Psoas muscle (tissue), 8 donors: ENCODE data around the gene KDM5D. TPM values are rescaled to one million over a fixed set of nuclear protein-coding genes. Genes with fewer than 3 reads are reported as not detected.

Experiments
- ATAC-seq, 4 donors: fragments of 200-7000 bp; cut with Tn5 transposase; one replicate each; pipeline ENCODE4 v1.9.1; 2020; ENCODE audit warnings: moderate library complexity in 3 of 4, mild to moderate bottlenecking in 2 of 4
- DNase-seq, 2 donors: peaks; one replicate each; pipeline ENCODE4 v3.0.0-alpha.2; 2020
- H3K27ac ChIP-seq: fragments of 200-600 bp; one replicate; pipeline ENCODE4 v1.8.0; 2022
- H3K27me3 ChIP-seq, 3 donors: fragments of 200-600 bp in 1 of 3; one replicate each; pipeline versions ENCODE4 v1.6.1 to v1.8.0; 2013 to 2022; ENCODE audit warnings: low read length in 2 of 3, mild to moderate bottlenecking in 2 of 3, moderate library complexity in 1 of 3; ENCODE audit not compliant: insufficient read depth in 3 of 3
- H3K36me3 ChIP-seq, 2 donors: fragments of 200-600 bp in 1 of 2; one replicate each; pipeline versions ENCODE4 v1.6.1 to v1.8.0; 2013 to 2022; ENCODE audit warnings: low read depth in 1 of 2, mild to moderate bottlenecking in 1 of 2, moderate library complexity in 1 of 2; ENCODE audit not compliant: insufficient read depth in 1 of 2
- H3K4me1 ChIP-seq: fragments of 200-600 bp; one replicate; pipeline ENCODE4 v1.8.0; 2022
- H3K4me3 ChIP-seq: fragments of 200-600 bp; one replicate; pipeline ENCODE4 v1.8.0; 2022; ENCODE audit warnings: mild to moderate bottlenecking
- H3K9me3 ChIP-seq: fragments of 200-600 bp; one replicate; pipeline ENCODE4 v1.8.0; 2022
- WGBS, 3 donors: extraction: QIAGEN DNeasy Blood & Tissue Kit; methylation state at CpG; one replicate each; pipeline versions ENCODE4 v1.1.6 to v1.1.7; 2013; 5-methylcytosine and 5-hydroxymethylcytosine counted together
- intact Hi-C, 2 donors: fragments of 100-400 bp; cut with DNase I; formaldehyde crosslinking; loops; one replicate each; pipeline versions ENCODE4 v1.11.0 to v1.14.2; 2022
- polyA plus RNA-seq, 3 donors: library from polyadenylated mRNA; stranded (reverse); fragments of 200-250 nt; gene quantifications; one replicate each; pipeline ENCODE4 v1.2.3, GENCODE V29; 2013
- total RNA-seq, 4 donors: library from RNA; stranded (reverse); fragmentation: NEBNext Ultra II Directional in 2 of 4; extraction: Animal tissue kit (Norgen Biotek cat#: 25700) in 2 of 4; gene quantifications; one replicate each; pipeline versions ENCODE4 v1.2.1 to v1.2.4, GENCODE V29; 2021 to 2023
- TF ChIP-seq, protein P1 (sequence below): fragments of 200-600 bp; IDR thresholded peaks from one replicate; pipeline ENCODE4 v1.8.0; 2022; ENCODE audit warnings: antibody characterized with exemption
- donor health status: healthy with polysubstance abuse.
- donor health status: DM: no; HTN: no; CAD: no; lungs with moderate emphysema.
- donor health status: Bipolar disorder and iron deficiency.
- donor health status: healthy.
- donor health status: DM: yes; HTN: yes; CAD: no.
- donor health status: DM: no; HTN: no; CAD: no.
- donor health status: DM: no; HTN: no; CAD: no.
- donor health status: DM: yes; HTN: yes; CAD: no.

The KDM5D gene
- total and polyA plus RNA-seq, 7 donors = 8.6 to 11.7 TPM; not detected in 5

GRCh38 chrY:19734425-19734824 lies 10.1 kb downstream of the KDM5D start:
- ATAC-seq = no peak
- no peaks in the 10 kb centered on the region for H3K36me3 ChIP-seq
- no peak for DNase-seq
- H3K4me3 ChIP-seq = no peak overlapping the region
- H3K4me1 ChIP-seq = no peaks in the 10 kb centered on the region
- WGBS, 3 donors = 63 to 65% methylated on average over 1 of the region's 1 CpG; no CpG with 5 or more reads in 1 of the 3 donors
- intact Hi-C loops = no loop called here
- TF ChIP-seq, protein P1, sequence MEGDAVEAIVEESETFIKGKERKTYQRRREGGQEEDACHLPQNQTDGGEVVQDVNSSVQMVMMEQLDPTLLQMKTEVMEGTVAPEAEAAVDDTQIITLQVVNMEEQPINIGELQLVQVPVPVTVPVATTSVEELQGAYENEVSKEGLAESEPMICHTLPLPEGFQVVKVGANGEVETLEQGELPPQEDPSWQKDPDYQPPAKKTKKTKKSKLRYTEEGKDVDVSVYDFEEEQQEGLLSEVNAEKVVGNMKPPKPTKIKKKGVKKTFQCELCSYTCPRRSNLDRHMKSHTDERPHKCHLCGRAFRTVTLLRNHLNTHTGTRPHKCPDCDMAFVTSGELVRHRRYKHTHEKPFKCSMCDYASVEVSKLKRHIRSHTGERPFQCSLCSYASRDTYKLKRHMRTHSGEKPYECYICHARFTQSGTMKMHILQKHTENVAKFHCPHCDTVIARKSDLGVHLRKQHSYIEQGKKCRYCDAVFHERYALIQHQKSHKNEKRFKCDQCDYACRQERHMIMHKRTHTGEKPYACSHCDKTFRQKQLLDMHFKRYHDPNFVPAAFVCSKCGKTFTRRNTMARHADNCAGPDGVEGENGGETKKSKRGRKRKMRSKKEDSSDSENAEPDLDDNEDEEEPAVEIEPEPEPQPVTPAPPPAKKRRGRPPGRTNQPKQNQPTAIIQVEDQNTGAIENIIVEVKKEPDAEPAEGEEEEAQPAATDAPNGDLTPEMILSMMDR = no peak
- H3K9me3 ChIP-seq = no peaks in the 10 kb centered on the region
- no peaks in the 10 kb centered on the region for H3K27me3 ChIP-seq
- H3K27ac ChIP-seq = no peak overlapping the region

- intact Hi-C loops = no loop called here
- Histone ChIP-seq H3K27me3 (no peaks in the 10 kb centered on the region), H3K27ac (no peak overlapping the region), H3K4me1 (no peaks in the 10 kb centered on the region), H3K4me3 (no peak overlapping the region), H3K36me3 (peaks cover 0 to 5% of the 10 kb centered on the region in 2 donors), H3K9me3 (no peaks in the 10 kb centered on the region)
- DNase-seq = no peak
- no peak for ATAC-seq
- TF ChIP-seq, protein P1 = no peak
These were observed 26.6 kb downstream of the KDM5D start for GRCh38 chrY:19717950-19718349.

GRCh38 chrY:19717146-19717545 lies 27.4 kb downstream of the KDM5D start:
- Histone ChIP-seq H3K4me1 (no peaks in the 10 kb centered on the region), H3K9me3 (no peaks in the 10 kb centered on the region), H3K36me3 (peaks cover 0 to 5% of the 10 kb centered on the region in 2 donors), H3K27ac (no peak overlapping the region), H3K4me3 (no peak overlapping the region), H3K27me3 (no peaks in the 10 kb centered on the region)
- intact Hi-C loops = no loop called here
- WGBS, 3 donors = 92 to 93% methylated on average over 3 of the region's 3 CpGs; no CpG with 5 or more reads in 1 of the 3 donors
- DNase-seq (no peak), ATAC-seq (no peak)
- TF ChIP-seq, protein P1 = no peak

GRCh38 chrY:19715226-19715625 lies 29.3 kb downstream of the KDM5D start:
- intact Hi-C loops = no loop called here
- H3K4me1 ChIP-seq = no peaks in the 10 kb centered on the region
- 97 to 98% methylated on average over 5 of the region's 5 CpGs; no CpG with 5 or more reads in 1 of the 3 donors for WGBS, 3 donors
- TF ChIP-seq, protein P1 = no peak
- no peaks in the 10 kb centered on the region for H3K9me3 ChIP-seq
- H3K36me3 ChIP-seq = peaks cover 0 to 3% of the 10 kb centered on the region in 2 donors
- H3K27ac ChIP-seq = no peak overlapping the region
- no peaks in the 10 kb centered on the region for H3K27me3 ChIP-seq
- no peak overlapping the region for H3K4me3 ChIP-seq
- no peak for DNase-seq
- ATAC-seq = no peak

DNA sequence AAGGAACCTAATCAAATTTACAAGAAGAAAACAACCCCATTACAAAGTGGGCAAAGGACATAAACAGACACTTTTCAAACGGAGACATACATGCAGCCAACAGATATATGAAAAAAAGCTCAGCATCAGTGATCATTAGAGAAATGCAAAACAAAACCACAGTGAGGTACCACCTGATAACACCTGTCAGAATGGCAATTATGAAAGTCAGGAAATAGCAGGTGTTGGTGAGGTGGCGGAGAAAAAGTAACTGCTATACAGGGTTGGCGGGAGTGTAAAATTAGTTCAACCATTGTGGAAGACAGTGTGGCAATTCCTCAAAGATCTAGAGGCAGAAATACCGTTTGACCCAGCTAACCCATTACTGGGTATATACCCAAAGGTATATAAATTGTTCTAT lies 31.1 kb downstream of the KDM5D start:
- DNase-seq (no peak), ATAC-seq (no peak)
- TF ChIP-seq, protein P1 = no peak
- Histone ChIP-seq H3K4me3 (no peak overlapping the region), H3K27me3 (no peaks in the 10 kb centered on the region), H3K9me3 (no peaks in the 10 kb centered on the region), H3K4me1 (no peaks in the 10 kb centered on the region), H3K27ac (no peak overlapping the region), H3K36me3 (peaks cover 0 to 3% of the 10 kb centered on the region in 2 donors)
- 96 to 100% methylated on average over 4 of the region's 4 CpGs; no CpG with 5 or more reads in 1 of the 3 donors for WGBS, 3 donors
- intact Hi-C loops = no loop called here
